Naive thymus-derived CD8-positive, alpha-beta T cell (primary cell): ENCODE measurements around the gene PGLYRP3. TPM values are rescaled to one million over a fixed set of nuclear protein-coding genes. Genes with fewer than 3 reads are reported as not detected.

ENCODE experiments used
- polyA plus RNA-seq, 3 donors: library from polyadenylated mRNA; unstranded; fragments of 300-500 nt; fragmentation: Illumina TruSeq; gene quantifications; one replicate each; pipeline ENCODE4 v1.2.3, GENCODE V29; 2021
- total RNA-seq, 8 experiments: library from RNA in 2 of 8; stranded (reverse) in 2 of 8; gene quantifications; one replicate each; pipeline ENCODE4 v1.2.3 and lab custom pipeline; 2021 to 2026

Gene PGLYRP3
- total and polyA plus RNA-seq, 5 experiments from 2014 or later, result not detected

Other genes with a start within 250 kb of the PGLYRP3 start
- gene SPRR2B, start 241.3 kb downstream of the PGLYRP3 start, total RNA-seq, result not detected
- not detected for gene SPRR2B, start 241.3 kb downstream of the PGLYRP3 start, polyA plus RNA-seq
- not detected for gene SPRR2E, start 218.4 kb downstream of the PGLYRP3 start, total RNA-seq
- gene SPRR2E, start 218.4 kb downstream of the PGLYRP3 start, polyA plus RNA-seq, result not detected
- gene SPRR2F, start 199.4 kb downstream of the PGLYRP3 start, total RNA-seq, result not detected
- not detected for gene SPRR2F, start 199.4 kb downstream of the PGLYRP3 start, polyA plus RNA-seq
- gene SPRR2G, start 162.1 kb downstream of the PGLYRP3 start, total RNA-seq, result not detected
- not detected for gene SPRR2G, start 162.1 kb downstream of the PGLYRP3 start, polyA plus RNA-seq
- gene LELP1, start 109.5 kb downstream of the PGLYRP3 start, total RNA-seq, result not detected
- not detected for gene LELP1, start 109.5 kb downstream of the PGLYRP3 start, polyA plus RNA-seq
- gene PRR9, start 95.4 kb downstream of the PGLYRP3 start, total RNA-seq, result not detected
- not detected for gene PRR9, start 95.4 kb downstream of the PGLYRP3 start, polyA plus RNA-seq
- gene LORICRIN, start 53.3 kb downstream of the PGLYRP3 start, total RNA-seq, result not detected
- not detected for gene LORICRIN, start 53.3 kb downstream of the PGLYRP3 start, polyA plus RNA-seq
- gene PGLYRP4, start 35.9 kb upstream of the PGLYRP3 start, total RNA-seq, result not detected
- gene PGLYRP4, start 35.9 kb upstream of the PGLYRP3 start, polyA plus RNA-seq, result not detected
- gene S100A9, start 44.9 kb upstream of the PGLYRP3 start, total RNA-seq, result 1 to 10 TPM; 2.2 to 2.8 TPM
- gene S100A9, start 44.9 kb upstream of the PGLYRP3 start, polyA plus RNA-seq, result 10 to 100 TPM in 2 of 3 donors, 1 to 10 TPM in 1; 5.0 to 18.8 (median 18.7) TPM
- not detected for gene S100A12, start 62.7 kb upstream of the PGLYRP3 start, total RNA-seq
- gene S100A12, start 62.7 kb upstream of the PGLYRP3 start, polyA plus RNA-seq, result 1 to 10 TPM in 1 of 3 donors, under 1 TPM in 1, not detected in 1; 0.44 to 1.7 TPM
- not detected for gene S100A8, start 78.1 kb upstream of the PGLYRP3 start, total RNA-seq
- gene S100A8, start 78.1 kb upstream of the PGLYRP3 start, polyA plus RNA-seq, result 10 to 100 TPM in 2 of 3 donors, 1 to 10 TPM in 1; 1.0 to 12.4 (median 11.6) TPM
- not detected for gene S100A7A, start 103.6 kb upstream of the PGLYRP3 start, total RNA-seq
- gene S100A7A, start 103.6 kb upstream of the PGLYRP3 start, polyA plus RNA-seq, result not detected
- gene S100A7, start 147.7 kb upstream of the PGLYRP3 start, total RNA-seq, result not detected
- gene S100A7, start 147.7 kb upstream of the PGLYRP3 start, polyA plus RNA-seq, result not detected
- 100 to 1,000 TPM; 223 to 232 TPM for gene S100A6, start 223.0 kb upstream of the PGLYRP3 start, total RNA-seq
- gene S100A6, start 223.0 kb upstream of the PGLYRP3 start, polyA plus RNA-seq, result 100 to 1,000 TPM; 443 to 707 (median 568) TPM
- gene S100A5, start 228.0 kb upstream of the PGLYRP3 start, total RNA-seq, result 1 to 10 TPM in 1 of 2 experiments, not detected in 1; 1.4 TPM
- gene S100A5, start 228.0 kb upstream of the PGLYRP3 start, polyA plus RNA-seq, result under 1 TPM in 2 of 3 donors, not detected in 1; 0.63 to 0.78 TPM
- gene S100A4, start 232.9 kb upstream of the PGLYRP3 start, total RNA-seq, result 100 to 1,000 TPM; 115 to 129 TPM
- gene S100A4, start 232.9 kb upstream of the PGLYRP3 start, polyA plus RNA-seq, result 1,000 to 10,000 TPM in 1 of 3 donors, 100 to 1,000 TPM in 2; 421 to 1,131 (median 581) TPM
- not detected for gene S100A3, start 236.3 kb upstream of the PGLYRP3 start, total RNA-seq
- not detected for gene S100A3, start 236.3 kb upstream of the PGLYRP3 start, polyA plus RNA-seq